K562 (cell line): ENCODE data around the gene ULK1. TPM values are rescaled to one million over a fixed set of nuclear protein-coding genes. Genes with fewer than 3 reads are reported as not detected.

Experiments
- ARHGAP35 ChIP-seq: fragments of 450-650 bp; IDR thresholded peaks from 2 replicates; pipeline ENCODE4 v1.6.1; 2018; ENCODE audit not compliant: partially characterized antibody
- BCL6 ChIP-seq: fragments of 250-450 bp; sonication (Bioruptor Pico); IDR thresholded peaks from 2 replicates; pipeline ENCODE4 v1.4.0; 2020
- E2F3 ChIP-seq: fragments of 250-450 bp; sonication (Bioruptor Pico); IDR thresholded peaks from 2 replicates; pipeline ENCODE4 v1.4.0; 2020; ENCODE audit warnings: mild to moderate bottlenecking
- GTF2A2 ChIP-seq: IDR thresholded peaks from 2 replicates; pipeline ENCODE4 v1.6.1; 2016; ENCODE audit warnings: mild to moderate bottlenecking, missing genetic modification characterization, missing compliant biosample characterization
- HNRNPH1 ChIP-seq: fragments of 200-400 bp; formaldehyde crosslinking; optimal IDR thresholded peaks from 2 replicates; pipeline ENCODE3; 2017; ENCODE audit warnings: low read depth, mild to moderate bottlenecking, low read length, moderate library complexity
- MECOM ChIP-seq: fragments of 250-450 bp; sonication (Bioruptor Pico); IDR thresholded peaks from 2 replicates; pipeline ENCODE4 v1.8.0; 2022; ENCODE audit warnings: inconsistent platforms
- MTA2 ChIP-seq: fragments of 450-650 bp; IDR thresholded peaks from 2 replicates; pipeline ENCODE4 v1.6.1; 2016; ENCODE audit warnings: low read depth
- MTA3 ChIP-seq: fragments of 450-650 bp; formaldehyde crosslinking; IDR thresholded peaks from 2 replicates; pipeline ENCODE4 v1.6.1; 2017; ENCODE audit warnings: mild to moderate bottlenecking, borderline replicate concordance
- NFIC ChIP-seq: fragments of 450-650 bp; IDR thresholded peaks from 2 replicates; pipeline ENCODE4 v1.6.1; 2017; ENCODE audit warnings: mild to moderate bottlenecking, inconsistent platforms
- SOX6 ChIP-seq: fragments of 450-650 bp; IDR thresholded peaks from 2 replicates; pipeline ENCODE4 v1.6.1; 2014; ENCODE audit warnings: mild to moderate bottlenecking
- TEAD2 ChIP-seq: fragments of 450-650 bp; IDR thresholded peaks from 2 replicates; pipeline ENCODE4 v1.6.1; 2016; ENCODE audit warnings: missing genetic modification characterization, control low read depth, missing compliant biosample characterization
- ZBTB7A ChIP-seq: IDR thresholded peaks from 2 replicates; pipeline ENCODE4 v1.6.1; 2011; ENCODE audit warnings: low read depth, mild to moderate bottlenecking, low read length, moderate library complexity, borderline replicate concordance; ENCODE audit not compliant: control insufficient read depth
- ZNF12 ChIP-seq: sonication (generic); formaldehyde crosslinking; IDR thresholded peaks from 2 replicates; pipeline ENCODE4 v1.4.0; 2020; ENCODE audit warnings: mild to moderate bottlenecking, missing genetic modification reagents
- polyA plus RNA-seq, 8 experiments: library from polyadenylated mRNA; depleted of rRNA in 4 of 8; stranded (reverse) in 5 of 8; unstranded in 3 of 8; fragments of >200 nt; fragmentation: Nextera tagmentation in 2 of 8; fragmentation: Illumina TruSeq in 1 of 8; extraction: Ambion mirVana in 2 of 8; extraction: Trizol in 1 of 8; gene quantifications; 2 replicates each; pipeline versions ENCODE4 v1.2.1 to v1.2.3, GENCODE V29; 2011 to 2014; ENCODE audit warnings: inconsistent platforms in 1 of 8, missing spikeins in 1 of 8
- total RNA-seq, 7 experiments: library from RNA; depleted of rRNA in 6 of 7; stranded (reverse); fragments of >200 nt in 6 of 7; fragmentation: Illumina TruSeq in 2 of 7; extraction: Trizol in 2 of 7; gene quantifications; 2 replicates each; pipeline versions ENCODE4 v1.2.1 to v1.2.3, GENCODE V29; 2011 to 2021; ENCODE audit warnings: low replicate concordance in 1 of 7
- TF ChIP-seq, protein P1 (sequence below): fragments of 450-650 bp; IDR thresholded peaks from 2 replicates; pipeline ENCODE4 v1.6.1; 2017; ENCODE audit warnings: antibody characterized with exemption, mild to moderate bottlenecking
- TF ChIP-seq, protein P2 (sequence below), 2 experiments: fragments of 250-450 bp in 1 of 2; fragments of 450-650 bp in 1 of 2; sonication (Bioruptor Pico) in 1 of 2; IDR thresholded peaks; 2 replicates each; pipeline versions ENCODE4 v1.6.1 to v1.8.0; 2016 to 2021; ENCODE audit warnings: mild to moderate bottlenecking in 2 of 2, moderate library complexity in 2 of 2, missing compliant biosample characterization in 1 of 2, missing genetic modification characterization in 1 of 2
- TF ChIP-seq, protein P3 (sequence below), 2 experiments: IDR thresholded peaks; 2 replicates each; pipeline ENCODE4 v1.6.1; 2012; ENCODE audit warnings: improper control_type of control experiment in 2 of 2, low read depth in 2 of 2, low read length in 2 of 2, borderline replicate concordance in 1 of 2
- TF ChIP-seq, protein P4 (sequence below): sonication (generic); formaldehyde crosslinking; IDR thresholded peaks from 2 replicates; pipeline ENCODE4 v1.4.0; 2020; ENCODE audit warnings: mild to moderate bottlenecking, missing genetic modification reagents

Gene ULK1
- total and polyA plus RNA-seq, 9 of the 15 experiments (the other 6 are each of a cell fraction or from before 2014, with no cell fraction given) = 0.15 to 29.4 (median 2.5) TPM

DNA sequence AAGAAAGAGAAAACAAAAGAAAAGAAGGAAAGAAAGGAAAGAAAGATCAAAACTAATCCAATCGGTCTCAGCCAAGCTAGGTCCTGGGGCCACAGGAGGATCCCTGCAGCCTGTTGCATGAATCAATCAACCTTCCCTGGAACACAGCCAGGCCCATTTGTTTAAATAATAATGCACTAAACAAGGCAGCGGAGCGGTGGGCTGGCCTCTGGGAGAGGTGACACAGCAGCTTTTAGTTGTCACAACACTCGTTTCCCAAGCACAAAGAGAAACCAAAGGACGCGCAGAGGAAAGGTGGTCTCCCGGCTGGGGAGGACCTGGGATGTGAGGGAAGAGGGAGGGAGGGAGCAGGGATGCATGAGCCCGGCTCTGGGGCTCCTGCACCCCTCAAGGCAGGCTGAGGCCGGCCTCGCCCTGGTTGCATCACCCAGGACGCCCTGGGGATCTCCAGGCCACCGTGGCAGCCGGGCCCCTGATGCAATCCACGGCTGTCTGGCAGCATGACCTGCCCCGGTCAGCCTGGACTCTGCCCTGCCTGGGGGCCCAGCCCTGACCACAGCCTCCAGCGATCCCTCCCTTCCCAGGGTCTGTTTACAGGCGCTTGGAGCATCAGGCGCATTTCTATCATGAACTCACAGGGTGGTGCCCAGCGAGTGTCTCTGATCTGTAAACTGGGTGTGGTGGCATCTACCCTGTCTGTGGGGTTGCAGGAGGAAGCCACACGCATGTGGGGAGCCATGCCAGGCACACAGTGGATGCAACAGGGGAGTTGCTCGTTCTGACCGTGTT lies 33.8 kb upstream of the ULK1 start (continued):
- TF ChIP-seq, protein P1, sequence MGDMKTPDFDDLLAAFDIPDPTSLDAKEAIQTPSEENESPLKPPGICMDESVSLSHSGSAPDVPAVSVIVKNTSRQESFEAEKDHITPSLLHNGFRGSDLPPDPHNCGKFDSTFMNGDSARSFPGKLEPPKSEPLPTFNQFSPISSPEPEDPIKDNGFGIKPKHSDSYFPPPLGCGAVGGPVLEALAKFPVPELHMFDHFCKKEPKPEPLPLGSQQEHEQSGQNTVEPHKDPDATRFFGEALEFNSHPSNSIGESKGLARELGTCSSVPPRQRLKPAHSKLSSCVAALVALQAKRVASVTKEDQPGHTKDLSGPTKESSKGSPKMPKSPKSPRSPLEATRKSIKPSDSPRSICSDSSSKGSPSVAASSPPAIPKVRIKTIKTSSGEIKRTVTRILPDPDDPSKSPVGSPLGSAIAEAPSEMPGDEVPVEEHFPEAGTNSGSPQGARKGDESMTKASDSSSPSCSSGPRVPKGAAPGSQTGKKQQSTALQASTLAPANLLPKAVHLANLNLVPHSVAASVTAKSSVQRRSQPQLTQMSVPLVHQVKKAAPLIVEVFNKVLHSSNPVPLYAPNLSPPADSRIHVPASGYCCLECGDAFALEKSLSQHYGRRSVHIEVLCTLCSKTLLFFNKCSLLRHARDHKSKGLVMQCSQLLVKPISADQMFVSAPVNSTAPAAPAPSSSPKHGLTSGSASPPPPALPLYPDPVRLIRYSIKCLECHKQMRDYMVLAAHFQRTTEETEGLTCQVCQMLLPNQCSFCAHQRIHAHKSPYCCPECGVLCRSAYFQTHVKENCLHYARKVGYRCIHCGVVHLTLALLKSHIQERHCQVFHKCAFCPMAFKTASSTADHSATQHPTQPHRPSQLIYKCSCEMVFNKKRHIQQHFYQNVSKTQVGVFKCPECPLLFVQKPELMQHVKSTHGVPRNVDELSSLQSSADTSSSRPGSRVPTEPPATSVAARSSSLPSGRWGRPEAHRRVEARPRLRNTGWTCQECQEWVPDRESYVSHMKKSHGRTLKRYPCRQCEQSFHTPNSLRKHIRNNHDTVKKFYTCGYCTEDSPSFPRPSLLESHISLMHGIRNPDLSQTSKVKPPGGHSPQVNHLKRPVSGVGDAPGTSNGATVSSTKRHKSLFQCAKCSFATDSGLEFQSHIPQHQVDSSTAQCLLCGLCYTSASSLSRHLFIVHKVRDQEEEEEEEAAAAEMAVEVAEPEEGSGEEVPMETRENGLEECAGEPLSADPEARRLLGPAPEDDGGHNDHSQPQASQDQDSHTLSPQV = peak; percentile 92
- TF ChIP-seq, protein P2, sequence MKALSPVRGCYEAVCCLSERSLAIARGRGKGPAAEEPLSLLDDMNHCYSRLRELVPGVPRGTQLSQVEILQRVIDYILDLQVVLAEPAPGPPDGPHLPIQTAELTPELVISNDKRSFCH (CRISPR knock-in tag; IDR thresholded peaks at IDR 0.05) = no peak
- TF ChIP-seq, protein P2 (tag; IDR thresholded peaks at IDR 0.05) = peak; percentile 76; the same call in 1 of the 2 replicates
- TF ChIP-seq, protein P3, sequence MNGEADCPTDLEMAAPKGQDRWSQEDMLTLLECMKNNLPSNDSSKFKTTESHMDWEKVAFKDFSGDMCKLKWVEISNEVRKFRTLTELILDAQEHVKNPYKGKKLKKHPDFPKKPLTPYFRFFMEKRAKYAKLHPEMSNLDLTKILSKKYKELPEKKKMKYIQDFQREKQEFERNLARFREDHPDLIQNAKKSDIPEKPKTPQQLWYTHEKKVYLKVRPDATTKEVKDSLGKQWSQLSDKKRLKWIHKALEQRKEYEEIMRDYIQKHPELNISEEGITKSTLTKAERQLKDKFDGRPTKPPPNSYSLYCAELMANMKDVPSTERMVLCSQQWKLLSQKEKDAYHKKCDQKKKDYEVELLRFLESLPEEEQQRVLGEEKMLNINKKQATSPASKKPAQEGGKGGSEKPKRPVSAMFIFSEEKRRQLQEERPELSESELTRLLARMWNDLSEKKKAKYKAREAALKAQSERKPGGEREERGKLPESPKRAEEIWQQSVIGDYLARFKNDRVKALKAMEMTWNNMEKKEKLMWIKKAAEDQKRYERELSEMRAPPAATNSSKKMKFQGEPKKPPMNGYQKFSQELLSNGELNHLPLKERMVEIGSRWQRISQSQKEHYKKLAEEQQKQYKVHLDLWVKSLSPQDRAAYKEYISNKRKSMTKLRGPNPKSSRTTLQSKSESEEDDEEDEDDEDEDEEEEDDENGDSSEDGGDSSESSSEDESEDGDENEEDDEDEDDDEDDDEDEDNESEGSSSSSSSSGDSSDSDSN (IDR thresholded peaks at IDR 0.05; ENCODE audit: borderline replicate concordance in 1 of 2, low read depth in 2 of 2, low read length in 2 of 2) = no peak; a peak in 1 of 4 replicates
- TF ChIP-seq TEAD2 (tag) = 0 out of 2 replicates have a peak, but pooled peaks have one; percentile 6
- TF ChIP-seq ZNF12 (CRISPR knock-in tag) = no peak
- TF ChIP-seq MECOM (CRISPR knock-in tag) = no peak; the same call in none of the 2 replicates
- TF ChIP-seq MTA2 = peak; percentile 35; the same call in 1 of the 2 replicates
- no peak for TF ChIP-seq GTF2A2
- TF ChIP-seq ZBTB7A = no peak
- TF ChIP-seq MTA3 = peak; percentile 82
- TF ChIP-seq HNRNPH1 = no peak
- no peak for TF ChIP-seq BCL6 (CRISPR knock-in tag)
- no peak for TF ChIP-seq ARHGAP35
- TF ChIP-seq SOX6 = peak; percentile 72
- TF ChIP-seq NFIC = peak; percentile 97
- no peak for TF ChIP-seq E2F3 (CRISPR knock-in tag)
- TF ChIP-seq, protein P4, sequence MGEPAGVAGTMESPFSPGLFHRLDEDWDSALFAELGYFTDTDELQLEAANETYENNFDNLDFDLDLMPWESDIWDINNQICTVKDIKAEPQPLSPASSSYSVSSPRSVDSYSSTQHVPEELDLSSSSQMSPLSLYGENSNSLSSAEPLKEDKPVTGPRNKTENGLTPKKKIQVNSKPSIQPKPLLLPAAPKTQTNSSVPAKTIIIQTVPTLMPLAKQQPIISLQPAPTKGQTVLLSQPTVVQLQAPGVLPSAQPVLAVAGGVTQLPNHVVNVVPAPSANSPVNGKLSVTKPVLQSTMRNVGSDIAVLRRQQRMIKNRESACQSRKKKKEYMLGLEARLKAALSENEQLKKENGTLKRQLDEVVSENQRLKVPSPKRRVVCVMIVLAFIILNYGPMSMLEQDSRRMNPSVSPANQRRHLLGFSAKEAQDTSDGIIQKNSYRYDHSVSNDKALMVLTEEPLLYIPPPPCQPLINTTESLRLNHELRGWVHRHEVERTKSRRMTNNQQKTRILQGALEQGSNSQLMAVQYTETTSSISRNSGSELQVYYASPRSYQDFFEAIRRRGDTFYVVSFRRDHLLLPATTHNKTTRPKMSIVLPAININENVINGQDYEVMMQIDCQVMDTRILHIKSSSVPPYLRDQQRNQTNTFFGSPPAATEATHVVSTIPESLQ (CRISPR knock-in tag) = no peak
